Measurements from ENCODE around the gene FAM240A.

DNA sequence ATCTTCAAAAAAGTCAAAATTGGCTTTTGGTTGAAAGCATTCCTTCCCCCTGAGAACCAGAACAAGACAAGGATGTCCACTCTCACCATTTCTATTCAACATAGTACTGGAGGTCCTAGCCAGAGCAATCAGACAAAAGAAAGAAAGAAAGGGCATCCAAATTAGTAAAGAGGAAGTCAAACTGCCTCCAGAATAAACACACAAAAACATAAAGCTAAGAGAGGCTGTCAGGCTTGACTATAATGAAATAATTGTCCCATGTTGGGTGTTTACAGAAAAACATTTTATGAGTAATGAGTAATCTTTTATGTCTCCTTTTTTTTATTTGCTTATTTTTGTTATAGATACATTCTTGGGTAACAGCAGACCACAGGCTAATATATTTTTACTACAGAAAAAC, 18.3 kb upstream of the FAM240A start:
- TF ChIP-seq, protein P1, sequence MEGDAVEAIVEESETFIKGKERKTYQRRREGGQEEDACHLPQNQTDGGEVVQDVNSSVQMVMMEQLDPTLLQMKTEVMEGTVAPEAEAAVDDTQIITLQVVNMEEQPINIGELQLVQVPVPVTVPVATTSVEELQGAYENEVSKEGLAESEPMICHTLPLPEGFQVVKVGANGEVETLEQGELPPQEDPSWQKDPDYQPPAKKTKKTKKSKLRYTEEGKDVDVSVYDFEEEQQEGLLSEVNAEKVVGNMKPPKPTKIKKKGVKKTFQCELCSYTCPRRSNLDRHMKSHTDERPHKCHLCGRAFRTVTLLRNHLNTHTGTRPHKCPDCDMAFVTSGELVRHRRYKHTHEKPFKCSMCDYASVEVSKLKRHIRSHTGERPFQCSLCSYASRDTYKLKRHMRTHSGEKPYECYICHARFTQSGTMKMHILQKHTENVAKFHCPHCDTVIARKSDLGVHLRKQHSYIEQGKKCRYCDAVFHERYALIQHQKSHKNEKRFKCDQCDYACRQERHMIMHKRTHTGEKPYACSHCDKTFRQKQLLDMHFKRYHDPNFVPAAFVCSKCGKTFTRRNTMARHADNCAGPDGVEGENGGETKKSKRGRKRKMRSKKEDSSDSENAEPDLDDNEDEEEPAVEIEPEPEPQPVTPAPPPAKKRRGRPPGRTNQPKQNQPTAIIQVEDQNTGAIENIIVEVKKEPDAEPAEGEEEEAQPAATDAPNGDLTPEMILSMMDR (IDR thresholded peaks at IDR 0.05), result no peak
- no peak for TF ChIP-seq ZFX (IDR thresholded peaks at IDR 0.05; ENCODE audit: borderline replicate concordance)
